MG63 (cell line): ENCODE data around the gene SGTA. TPM values are rescaled to one million over a fixed set of nuclear protein-coding genes. Genes with fewer than 3 reads are reported as not detected.

ENCODE experiments used
- DNase-seq: peaks from one replicate; pipeline ENCODE4 v3.0.0-alpha.2; 2020
- H3K27me3 ChIP-seq: fragments of 250-450 bp; sonication (Bioruptor Pico); 2 replicates; pipeline ENCODE4 v1.5.1; 2020; ENCODE audit warnings: mild to moderate bottlenecking, moderate library complexity
- H3K36me3 ChIP-seq: fragments of 250-450 bp; sonication (Bioruptor Pico); 2 replicates; pipeline ENCODE4 v1.5.1; 2020; ENCODE audit warnings: mild to moderate bottlenecking, moderate library complexity
- H3K4me3 ChIP-seq: fragments of 250-450 bp; sonication (Bioruptor Pico); 2 replicates; pipeline ENCODE4 v1.5.1; 2020; ENCODE audit warnings: mild to moderate bottlenecking, moderate library complexity
- H3K9me3 ChIP-seq: fragments of 250-450 bp; sonication (Bioruptor Pico); 2 replicates; pipeline ENCODE4 v1.5.1; 2020; ENCODE audit warnings: mild to moderate bottlenecking, moderate library complexity
- total RNA-seq: library from RNA; depleted of rRNA; stranded (reverse); fragments of >200 nt; shearing (Covaris generic); gene quantifications from 2 replicates; pipeline ENCODE4 v1.2.3, GENCODE V29; 2014; ENCODE audit warnings: low replicate concordance

SGTA gene
- total RNA-seq, 1 experiment from 2014 or later = 87.7 TPM

GRCh38 chr19:2755811-2756210 lies 27.3 kb downstream of the SGTA start:
- no peak for DNase-seq
- H3K4me3 ChIP-seq = no peak overlapping the region
- no peaks in the 10 kb centered on the region; the same call in 1 of the 2 replicates for H3K36me3 ChIP-seq
- no peaks in the 10 kb centered on the region for H3K27me3 ChIP-seq
- H3K9me3 ChIP-seq = no peaks in the 10 kb centered on the region

GRCh38 chr19:2755448-2755705 lies 27.7 kb downstream of the SGTA start:
- H3K27me3 ChIP-seq = no peaks in the 10 kb centered on the region
- H3K36me3 ChIP-seq = no peaks in the 10 kb centered on the region; the same call in 1 of the 2 replicates
- no peak for DNase-seq

GRCh38 chr19:2754659-2755447 lies 28.2 kb downstream of the SGTA start:
- Histone ChIP-seq H3K27me3 (no peaks in the 10 kb centered on the region), H3K4me3 (no peak overlapping the region), H3K9me3 (no peaks in the 10 kb centered on the region), H3K36me3 (no peaks in the 10 kb centered on the region; the same call in 1 of the 2 replicates)
- DNase-seq = no peak

More at GRCh38 chr19:2755448-2755705, 27.7 kb downstream of the SGTA start:
- no peak overlapping the region for H3K4me3 ChIP-seq
- no peaks in the 10 kb centered on the region for H3K9me3 ChIP-seq

DNA sequence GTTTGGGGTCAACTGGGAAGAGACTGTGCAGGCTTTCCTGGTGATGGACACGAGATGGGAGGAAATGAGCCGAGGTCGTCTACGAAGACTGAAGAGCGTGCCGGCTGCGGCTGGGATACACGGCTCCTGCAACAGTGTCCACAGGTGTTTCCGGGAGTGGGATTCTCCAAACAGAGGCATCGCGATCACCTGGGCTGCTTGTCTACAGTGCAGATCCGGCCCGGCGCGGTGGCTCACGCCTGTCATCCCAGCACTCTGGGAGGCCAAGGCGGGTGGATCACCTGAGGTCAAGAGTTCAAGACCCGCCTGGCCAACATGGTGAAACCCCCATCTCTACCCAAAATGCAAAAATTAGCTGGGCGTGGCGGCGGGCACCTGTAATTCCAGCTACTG lies 31.6 kb downstream of the SGTA start:
- no peaks in the 10 kb centered on the region; the same call in 1 of the 2 replicates for H3K36me3 ChIP-seq
- no peaks in the 10 kb centered on the region for H3K9me3 ChIP-seq
- no peak overlapping the region for H3K4me3 ChIP-seq
- no peaks in the 10 kb centered on the region for H3K27me3 ChIP-seq
- DNase-seq = no peak

DNA sequence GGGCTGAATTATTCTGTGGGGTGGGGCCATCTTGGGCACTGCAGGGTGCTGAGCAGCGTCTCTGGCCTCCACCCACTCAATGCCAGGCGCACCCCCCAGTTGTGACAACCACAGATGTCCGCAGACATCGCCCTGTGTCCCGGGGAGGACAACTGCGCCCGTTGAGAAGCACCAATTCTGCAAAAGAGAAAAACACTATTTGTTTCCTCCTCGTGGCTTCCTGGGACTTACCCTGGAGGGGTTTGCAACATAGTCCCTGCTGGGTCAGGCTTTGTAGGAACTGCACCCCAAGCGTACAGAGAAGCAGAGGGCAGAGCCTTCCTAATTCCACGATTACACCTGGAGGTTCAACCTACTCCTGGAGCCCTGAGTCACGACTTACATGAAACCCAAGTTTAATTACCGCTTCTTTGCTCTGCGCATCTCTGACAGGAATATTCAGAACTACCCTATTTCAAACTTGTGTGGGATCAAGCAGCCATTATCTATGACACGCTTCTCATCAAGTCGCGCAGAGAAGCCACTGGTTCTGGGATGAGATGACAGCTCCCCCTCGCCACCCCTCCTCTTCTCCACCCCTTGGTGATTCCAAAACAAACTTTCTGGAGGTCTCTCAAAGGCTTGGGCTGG lies 32.1 kb downstream of the SGTA start:
- Histone ChIP-seq H3K9me3 (no peaks in the 10 kb centered on the region), H3K27me3 (no peaks in the 10 kb centered on the region; the same call in 1 of the 2 replicates), H3K36me3 (no peaks in the 10 kb centered on the region; the same call in 1 of the 2 replicates), H3K4me3 (no peak overlapping the region)
- DNase-seq = no peak

GRCh38 chr19:2747349-2747748 lies 35.7 kb downstream of the SGTA start:
- Histone ChIP-seq H3K36me3 (no peaks in the 10 kb centered on the region), H3K27me3 (no peaks in the 10 kb centered on the region; the same call in 1 of the 2 replicates), H3K4me3 (no peak overlapping the region), H3K9me3 (no peaks in the 10 kb centered on the region)
- no peak for DNase-seq

GRCh38 chr19:2744113-2744512 lies 39.0 kb downstream of the SGTA start:
- no peaks in the 10 kb centered on the region for H3K9me3 ChIP-seq
- DNase-seq = no peak
- H3K36me3 ChIP-seq = no peaks in the 10 kb centered on the region
- no peak overlapping the region for H3K4me3 ChIP-seq
- H3K27me3 ChIP-seq = no peaks in the 10 kb centered on the region; the same call in 1 of the 2 replicates

DNA sequence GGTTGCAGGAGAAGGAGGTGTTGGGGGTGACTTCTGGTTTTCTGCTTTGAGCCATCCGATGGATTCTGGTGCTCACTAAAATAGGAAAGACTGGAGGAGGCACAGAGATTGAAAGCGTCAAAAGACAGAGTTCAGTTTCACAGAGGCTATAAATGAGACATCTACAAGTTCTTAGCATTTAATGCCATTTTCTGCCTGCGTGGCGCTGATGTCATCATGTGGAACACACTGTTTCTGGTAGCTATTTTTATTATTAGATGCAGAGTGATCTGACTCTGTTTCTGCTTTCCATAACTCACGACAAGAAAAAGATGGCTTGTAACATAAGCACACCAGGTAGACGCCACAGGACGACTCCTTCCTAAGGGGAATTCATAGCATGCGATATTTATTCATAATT lies 40.0 kb downstream of the SGTA start:
- no peaks in the 10 kb centered on the region for H3K36me3 ChIP-seq
- DNase-seq = no peak
- no peaks in the 10 kb centered on the region; the same call in 1 of the 2 replicates for H3K27me3 ChIP-seq
- H3K4me3 ChIP-seq = no peak overlapping the region
- H3K9me3 ChIP-seq = no peaks in the 10 kb centered on the region

- H3K9me3 ChIP-seq = no peaks in the 10 kb centered on the region
- peak overlapping the region; percentile 70; the same call in 1 of the 2 replicates for H3K4me3 ChIP-seq
- H3K27me3 ChIP-seq = no peaks in the 10 kb centered on the region
- no peak for DNase-seq
- H3K36me3 ChIP-seq = peaks cover 9% of the 10 kb centered on the region; the same call in 1 of the 2 replicates
Measured at GRCh38 chr19:2740314-2740656, 42.8 kb downstream of the SGTA start.

DNA sequence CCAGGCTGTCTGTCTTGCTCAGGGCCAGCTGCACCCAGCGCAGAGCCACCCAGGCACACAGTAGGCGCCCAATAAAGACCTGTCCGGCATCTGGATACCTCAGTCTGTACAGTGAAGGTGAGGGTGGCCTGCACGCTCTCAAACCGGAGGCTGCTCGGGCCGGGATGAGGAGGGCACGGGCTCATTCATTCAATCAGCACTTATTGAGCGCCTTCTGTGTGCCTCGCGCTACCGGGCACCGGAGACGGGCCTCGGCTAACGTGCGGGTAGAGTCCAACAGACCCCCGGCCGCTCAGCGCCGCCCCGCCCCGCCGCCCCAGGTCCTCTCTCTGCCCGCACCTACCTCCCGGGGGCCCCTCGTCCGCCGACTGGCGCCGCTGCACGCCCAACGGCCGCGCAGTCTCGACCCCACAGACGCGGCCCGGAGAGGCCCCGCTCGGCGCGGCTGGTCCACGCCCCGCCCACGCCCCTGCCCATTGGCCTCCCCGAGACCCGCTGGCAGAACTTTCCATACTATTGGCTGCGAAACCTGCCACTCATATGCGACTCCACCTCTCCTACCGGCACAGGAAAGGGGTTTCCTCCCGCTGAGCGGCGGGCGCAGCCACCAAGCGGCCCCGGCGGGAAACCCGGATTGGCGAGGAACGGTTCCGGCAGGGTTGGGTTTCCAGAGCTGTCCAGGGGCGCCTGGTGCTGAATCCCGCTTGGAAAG lies 43.3 kb downstream of the SGTA start, which contains the start of gene SLC39A3:
SLC39A3 (minus strand) TSS at position 416 of the 712 bp plus-strand sequence. CDS start 2,760 bp downstream, outside the sequence.
- DNase-seq = peak; percentile 96
- no peaks in the 10 kb centered on the region for H3K9me3 ChIP-seq
- H3K27me3 ChIP-seq = no peaks in the 10 kb centered on the region
- H3K4me3 ChIP-seq = peak within 1 kb of the TSS; percentile 70
- peaks cover 9% of the 10 kb centered on the region; the same call in 1 of the 2 replicates for H3K36me3 ChIP-seq

DNA sequence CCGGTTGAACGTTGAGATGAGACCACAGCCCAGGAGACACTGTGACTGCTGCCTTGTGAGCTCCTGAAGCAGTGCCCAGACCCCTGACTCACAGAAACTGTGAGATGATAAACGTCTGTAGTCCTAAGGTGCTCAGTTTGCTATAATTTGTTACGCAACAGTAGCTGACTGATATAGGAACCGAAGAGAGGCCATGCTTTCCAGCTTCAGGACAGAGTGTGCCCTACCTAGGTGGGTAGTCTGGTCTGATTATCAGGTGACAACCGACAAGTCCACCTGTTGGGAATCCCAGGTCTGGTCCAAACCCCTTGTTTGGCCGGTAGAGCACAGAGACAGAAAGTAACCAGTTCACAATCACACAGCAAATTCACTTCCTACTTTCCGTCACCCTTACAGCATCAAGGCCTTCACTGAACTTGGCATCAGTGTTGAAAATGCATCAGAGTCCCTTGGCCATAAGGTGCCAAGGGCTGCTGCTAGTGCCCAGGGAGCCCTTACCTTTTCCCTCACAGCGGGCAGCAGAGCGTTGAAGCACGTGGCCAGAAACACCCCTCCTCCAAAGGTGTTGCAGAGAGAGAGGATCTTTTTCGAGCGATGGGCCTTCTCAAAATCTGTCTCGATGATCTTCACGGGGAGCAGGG lies 46.4 kb downstream of the SGTA start:
- H3K4me3 ChIP-seq = no peak overlapping the region
- peaks cover 9% of the 10 kb centered on the region; the same call in 1 of the 2 replicates for H3K36me3 ChIP-seq
- H3K9me3 ChIP-seq = no peaks in the 10 kb centered on the region
- no peaks in the 10 kb centered on the region for H3K27me3 ChIP-seq
- DNase-seq = no peak

DNA sequence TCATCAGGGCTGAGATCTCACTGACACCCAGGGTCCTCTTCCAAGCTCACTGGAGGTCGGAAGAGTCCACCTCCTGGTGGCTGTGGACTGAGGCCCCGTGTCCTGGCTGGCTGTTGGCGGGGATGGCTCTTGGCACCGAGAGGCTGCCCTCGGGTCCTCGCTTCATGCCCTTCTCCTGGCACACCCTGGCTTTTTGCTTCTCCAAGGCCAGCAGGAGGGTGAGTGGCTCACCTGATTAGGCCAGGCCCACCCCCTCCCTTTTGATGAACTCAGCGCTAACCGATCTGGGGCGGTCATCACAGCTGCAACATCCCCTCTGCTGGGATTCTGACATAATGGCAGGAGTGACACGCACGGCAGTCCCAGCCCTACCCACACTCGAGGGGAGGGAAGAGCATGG lies 47.7 kb downstream of the SGTA start:
- H3K9me3 ChIP-seq = no peaks in the 10 kb centered on the region
- no peak overlapping the region for H3K4me3 ChIP-seq
- peaks cover 9% of the 10 kb centered on the region; the same call in 1 of the 2 replicates for H3K36me3 ChIP-seq
- DNase-seq = no peak
- no peaks in the 10 kb centered on the region for H3K27me3 ChIP-seq

GRCh38 chr19:2734589-2735288 lies 48.3 kb downstream of the SGTA start:
- Histone ChIP-seq H3K27me3 (no peaks in the 10 kb centered on the region), H3K9me3 (no peaks in the 10 kb centered on the region), H3K4me3 (no peak overlapping the region), H3K36me3 (peaks cover 9% of the 10 kb centered on the region; the same call in 1 of the 2 replicates)
- DNase-seq = no peak

- no peaks in the 10 kb centered on the region for H3K9me3 ChIP-seq
- no peak overlapping the region for H3K4me3 ChIP-seq
- no peak for DNase-seq
- peaks cover 9% of the 10 kb centered on the region; the same call in 1 of the 2 replicates for H3K36me3 ChIP-seq
- no peaks in the 10 kb centered on the region for H3K27me3 ChIP-seq
Measured at GRCh38 chr19:2733930-2734588, 49.0 kb downstream of the SGTA start.

- no peak for DNase-seq
- no peaks in the 10 kb centered on the region for H3K27me3 ChIP-seq
- H3K4me3 ChIP-seq = no peak overlapping the region
- no peaks in the 10 kb centered on the region for H3K9me3 ChIP-seq
- H3K36me3 ChIP-seq = peaks cover 9% of the 10 kb centered on the region; the same call in 1 of the 2 replicates
Measured at GRCh38 chr19:2732883-2733282, 50.2 kb downstream of the SGTA start.
